Trophoblast cell (in vitro differentiated cells and primary cell): ENCODE data around the gene ARHGEF26. TPM values are rescaled to one million over a fixed set of nuclear protein-coding genes. Genes with fewer than 3 reads are reported as not detected.

ENCODE experiments used
- DNase-seq, 2 donors: peaks; one replicate each; pipeline ENCODE4 v3.0.0-alpha.2; 2016
- H2AFZ ChIP-seq: 2 replicates; pipeline ENCODE4 v1.6.1; 2013; ENCODE audit warnings: low read length, moderate library complexity, mild to moderate bottlenecking; ENCODE audit not compliant: insufficient read depth, poor library complexity
- H2AK5ac ChIP-seq: 2 replicates; pipeline ENCODE4 v1.6.1; 2013; ENCODE audit warnings: mild to moderate bottlenecking, low read length
- H2BK120ac ChIP-seq: 2 replicates; pipeline ENCODE4 v1.6.1; 2013; ENCODE audit warnings: low read length, mild to moderate bottlenecking, moderate library complexity; ENCODE audit not compliant: insufficient read depth, poor library complexity
- H2BK12ac ChIP-seq: 2 replicates; pipeline ENCODE4 v1.6.1; 2013; ENCODE audit warnings: mild to moderate bottlenecking, low read length, moderate library complexity
- H2BK5ac ChIP-seq: 2 replicates; pipeline ENCODE4 v1.6.1; 2013; ENCODE audit warnings: low read length, low read depth, moderate library complexity, mild to moderate bottlenecking; ENCODE audit not compliant: poor library complexity
- H3K14ac ChIP-seq: 2 replicates; pipeline ENCODE4 v1.6.1; 2013; ENCODE audit warnings: mild to moderate bottlenecking, low read length
- H3K18ac ChIP-seq: 2 replicates; pipeline ENCODE4 v1.6.1; 2013; ENCODE audit warnings: mild to moderate bottlenecking, low read length
- H3K23ac ChIP-seq: 2 replicates; pipeline ENCODE4 v1.6.1; 2013; ENCODE audit warnings: low read length
- H3K27ac ChIP-seq: 2 replicates; pipeline ENCODE4 v1.5.1; 2013; ENCODE audit warnings: low read depth, mild to moderate bottlenecking, inconsistent platforms, low read length, moderate library complexity
- H3K27me3 ChIP-seq: 2 replicates; pipeline ENCODE4 v1.6.1; 2013; ENCODE audit warnings: inconsistent platforms, mild to moderate bottlenecking, low read length, moderate library complexity; ENCODE audit not compliant: insufficient read depth
- H3K36me3 ChIP-seq, 2 experiments: 1 replicate in 1 of 2; 2 replicates in 1 of 2; pipeline ENCODE4 v1.6.1; 2013; ENCODE audit warnings: low read length in 2 of 2, mild to moderate bottlenecking in 2 of 2, moderate library complexity in 1 of 2; ENCODE audit not compliant: insufficient read depth in 2 of 2, control insufficient read depth in 1 of 2
- H3K4ac ChIP-seq: 2 replicates; pipeline ENCODE4 v1.6.1; 2013; ENCODE audit warnings: low read depth, mild to moderate bottlenecking, low read length, moderate library complexity
- H3K4me1 ChIP-seq, 2 experiments: 1 replicate in 1 of 2; 2 replicates in 1 of 2; pipeline ENCODE4 v1.6.1; 2013; ENCODE audit warnings: low read length in 2 of 2, mild to moderate bottlenecking in 2 of 2, moderate library complexity in 1 of 2; ENCODE audit not compliant: insufficient read depth in 2 of 2, control insufficient read depth in 1 of 2
- H3K4me2 ChIP-seq: 2 replicates; pipeline ENCODE4 v1.6.1; 2013; ENCODE audit warnings: inconsistent platforms, mild to moderate bottlenecking, low read length, moderate library complexity
- H3K4me3 ChIP-seq: 2 replicates; pipeline ENCODE4 v1.5.1; 2013; ENCODE audit warnings: mild to moderate bottlenecking, low read depth, low read length, inconsistent platforms
- H3K79me1 ChIP-seq: one replicate; pipeline ENCODE4 v1.6.1; 2013; ENCODE audit warnings: low read length
- H3K79me2 ChIP-seq: 2 replicates; pipeline ENCODE4 v1.6.1; 2013; ENCODE audit warnings: low read length, mild to moderate bottlenecking; ENCODE audit not compliant: control insufficient read depth, insufficient read depth, poor library complexity
- H3K9ac ChIP-seq: 2 replicates; pipeline ENCODE4 v1.6.1; 2013; ENCODE audit warnings: mild to moderate bottlenecking, low read length
- H3K9me3 ChIP-seq: 2 replicates; pipeline ENCODE4 v1.6.1; 2013; ENCODE audit warnings: low read depth, mild to moderate bottlenecking, control low read depth, inconsistent platforms, low read length; ENCODE audit not compliant: insufficient read depth
- H4K12ac ChIP-seq: 2 replicates; pipeline ENCODE4 v1.6.1; 2013; ENCODE audit warnings: low read depth, mild to moderate bottlenecking, low read length, moderate library complexity
- H4K8ac ChIP-seq: 2 replicates; pipeline ENCODE4 v1.6.1; 2013; ENCODE audit warnings: low read depth, mild to moderate bottlenecking, low read length, moderate library complexity
- H4K91ac ChIP-seq: one replicate; pipeline ENCODE4 v1.6.1; 2013; ENCODE audit warnings: low read depth, mild to moderate bottlenecking, low read length, moderate library complexity
- WGBS: extraction: QIAGEN DNeasy Blood & Tissue Kit; methylation state at CpG from one replicate; pipeline ENCODE4 v1.1.7; 2013; ENCODE audit warnings: missing lambda C conversion rate; ENCODE audit not compliant: insufficient read length, insufficient coverage; ENCODE audit errors: extremely low coverage; 5-methylcytosine and 5-hydroxymethylcytosine counted together
- polyA plus RNA-seq: library from polyadenylated mRNA; stranded (reverse); fragments of 200-250 nt; gene quantifications from 2 replicates; pipeline ENCODE4 v1.2.3, GENCODE V29; 2013

Gene ARHGEF26
- 3.1 and 3.4 TPM in 2 replicates for polyA plus RNA-seq

DNA sequence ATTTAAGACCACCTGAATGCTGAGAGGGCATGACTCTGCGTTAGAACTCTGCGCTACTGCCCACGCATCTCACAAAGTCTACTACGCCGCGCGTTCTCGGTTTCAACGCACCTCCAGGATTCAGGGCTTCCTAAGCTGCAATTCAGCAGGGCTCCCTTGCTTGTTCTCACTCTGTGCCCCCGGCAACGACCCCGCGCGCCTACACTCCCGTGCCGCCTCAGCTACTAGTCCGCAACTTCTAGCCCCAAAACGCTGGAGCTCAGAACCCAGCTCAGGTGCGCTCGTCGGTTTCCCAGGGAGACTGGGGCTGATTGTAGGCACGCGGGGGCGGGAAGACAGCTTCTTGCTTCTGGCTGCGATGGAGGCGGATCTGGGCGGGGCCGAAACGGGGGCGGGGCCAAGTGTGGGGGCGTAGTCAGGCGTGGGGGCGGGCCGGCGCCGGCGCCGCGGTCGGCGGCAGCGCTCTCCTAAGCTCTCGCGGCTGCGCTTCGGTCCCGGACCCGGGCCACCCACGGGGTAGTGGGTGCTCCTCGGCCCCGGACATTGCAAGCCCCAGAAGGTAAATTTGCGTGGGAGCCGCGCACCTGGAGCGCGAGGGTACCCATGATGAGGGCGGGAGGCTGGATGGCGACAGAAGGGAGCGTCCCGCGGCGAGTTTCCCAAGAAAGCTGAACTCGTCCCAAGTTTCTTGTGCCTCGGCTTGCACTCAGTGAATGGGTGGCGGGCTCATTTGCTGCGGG, at the start of gene ARHGEF26:
Gene ARHGEF26 (plus strand): TSS at position 430 of the 740 bp plus-strand sequence. CDS start 603 bp downstream, outside the sequence.
- peak; percentile 52 to 54 for DNase-seq
- Histone ChIP-seq H3K23ac (no peak within 1 kb of the TSS), H3K36me3 (no peaks in the 10 kb centered on the region), H3K79me2 (peaks cover 5% of the 10 kb centered on the region), H2BK12ac (peak within 1 kb of the TSS; percentile 40), H2BK5ac (peak within 1 kb of the TSS; percentile 29), H4K12ac (peak within 1 kb of the TSS; percentile 55), H3K9me3 (no peaks in the 10 kb centered on the region), H3K4me1 (peaks cover 5 to 8% of the 10 kb centered on the region in 2 experiments), H3K14ac (peak within 1 kb of the TSS; percentile 62), H3K27ac (no peak within 1 kb of the TSS), H4K8ac (peak within 1 kb of the TSS; percentile 39), H2BK120ac (peak within 1 kb of the TSS; percentile 10), H3K4me2 (peak within 1 kb of the TSS; percentile 71), H3K4me3 (peak within 1 kb of the TSS; percentile 84), H3K79me1 (peaks cover 9% of the 10 kb centered on the region), H3K18ac (peak within 1 kb of the TSS; percentile 74), H3K27me3 (peaks cover 7% of the 10 kb centered on the region), H2AFZ (peak within 1 kb of the TSS; percentile 86), H3K4ac (peak within 1 kb of the TSS; percentile 24), H2AK5ac (no peak within 1 kb of the TSS), H3K9ac (peak within 1 kb of the TSS; percentile 74), H4K91ac (peak within 1 kb of the TSS; percentile 42)
- no CpG with 5 or more reads among the region's 66 CpGs for WGBS

DNA sequence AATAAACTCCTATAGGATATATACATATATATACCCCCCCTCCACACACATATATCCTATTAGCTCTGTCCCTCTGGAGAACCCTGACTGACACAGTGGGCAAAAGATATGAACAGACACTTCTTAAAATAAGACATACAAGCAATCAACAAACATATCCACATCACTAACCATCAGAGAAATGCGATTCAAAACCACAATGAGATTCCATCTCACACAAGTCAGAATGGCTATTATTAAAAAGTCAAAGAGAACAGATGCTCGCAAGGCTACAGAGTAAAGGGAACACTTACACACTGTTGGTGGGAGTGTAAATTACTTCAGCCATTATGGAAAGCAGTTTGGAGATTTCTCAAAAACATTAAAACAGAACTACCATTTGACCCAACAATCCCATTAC, 46.2 kb upstream of the ARHGEF26 start:
- H2BK12ac ChIP-seq, result no peak overlapping the region

GRCh38 chr3:154078672-154079071, 42.5 kb upstream of the ARHGEF26 start:
- Histone ChIP-seq H3K4me3 (no peak overlapping the region), H3K36me3 (no peaks in the 10 kb centered on the region), H3K4me1 (no peaks in the 10 kb centered on the region), H2AK5ac (no peak overlapping the region), H3K9ac (no peak overlapping the region), H2BK12ac (no peak overlapping the region), H3K14ac (no peak overlapping the region), H3K79me2 (no peaks in the 10 kb centered on the region), H3K27me3 (no peaks in the 10 kb centered on the region), H3K4ac (no peak overlapping the region), H3K27ac (no peak overlapping the region), H4K8ac (no peak overlapping the region), H2BK5ac (no peak overlapping the region), H3K23ac (no peak overlapping the region), H2AFZ (no peak overlapping the region), H4K91ac (no peak overlapping the region), H3K18ac (no peak overlapping the region), H3K9me3 (peaks cover 3% of the 10 kb centered on the region), H3K79me1 (no peaks in the 10 kb centered on the region), H2BK120ac (no peak overlapping the region), H4K12ac (no peak overlapping the region), H3K4me2 (no peak overlapping the region)
- WGBS, result no CpG with 5 or more reads among the region's 7 CpGs
- no peak for DNase-seq

More for the DNA sequence above, 46.2 kb upstream of the ARHGEF26 start:
- no CpG with 5 or more reads among the region's 2 CpGs for WGBS
- H3K4me1 ChIP-seq, result no peaks in the 10 kb centered on the region
- no peak overlapping the region for H4K12ac ChIP-seq
- H2BK5ac ChIP-seq, result no peak overlapping the region
- H3K79me2 ChIP-seq, result no peaks in the 10 kb centered on the region
- H3K14ac ChIP-seq, result no peak overlapping the region
- H3K4me2 ChIP-seq, result no peak overlapping the region
- no peak overlapping the region for H3K18ac ChIP-seq
- H3K27me3 ChIP-seq, result no peaks in the 10 kb centered on the region
- no peak overlapping the region for H4K8ac ChIP-seq
- H3K79me1 ChIP-seq, result no peaks in the 10 kb centered on the region
- H3K4me3 ChIP-seq, result no peak overlapping the region
- DNase-seq, result no peak
- no peaks in the 10 kb centered on the region for H3K36me3 ChIP-seq
- H2AFZ ChIP-seq, result no peak overlapping the region
- H2AK5ac ChIP-seq, result no peak overlapping the region
- H3K9me3 ChIP-seq, result peaks cover 1% of the 10 kb centered on the region
- H3K4ac ChIP-seq, result no peak overlapping the region
- H3K27ac ChIP-seq, result no peak overlapping the region
- no peak overlapping the region for H4K91ac ChIP-seq
- H3K23ac ChIP-seq, result no peak overlapping the region
- H3K9ac ChIP-seq, result no peak overlapping the region
- H2BK120ac ChIP-seq, result no peak overlapping the region

- no peak overlapping the region for H3K4me3 ChIP-seq
- H2AFZ ChIP-seq, result no peak overlapping the region
- H3K18ac ChIP-seq, result no peak overlapping the region
- no CpG with 5 or more reads among the region's 2 CpGs for WGBS
- H3K27me3 ChIP-seq, result no peaks in the 10 kb centered on the region
- H2BK120ac ChIP-seq, result no peak overlapping the region
- H3K79me2 ChIP-seq, result no peaks in the 10 kb centered on the region
- no peak overlapping the region for H2AK5ac ChIP-seq
- no peak overlapping the region for H3K14ac ChIP-seq
- no peak overlapping the region for H2BK12ac ChIP-seq
- H3K23ac ChIP-seq, result no peak overlapping the region
- H4K91ac ChIP-seq, result no peak overlapping the region
- no peak overlapping the region for H4K8ac ChIP-seq
- H3K4me1 ChIP-seq, result no peaks in the 10 kb centered on the region
- H2BK5ac ChIP-seq, result no peak overlapping the region
- H3K9me3 ChIP-seq, result peaks cover 1% of the 10 kb centered on the region
- no peak overlapping the region for H3K4me2 ChIP-seq
- no peak for DNase-seq
- no peak overlapping the region for H3K4ac ChIP-seq
- H3K79me1 ChIP-seq, result no peaks in the 10 kb centered on the region
- no peaks in the 10 kb centered on the region for H3K36me3 ChIP-seq
- no peak overlapping the region for H3K9ac ChIP-seq
- H3K27ac ChIP-seq, result no peak overlapping the region
- no peak overlapping the region for H4K12ac ChIP-seq
These were observed 39.9 kb upstream of the ARHGEF26 start for GRCh38 chr3:154081305-154081704.
